Liver (tissue), 5 donors: ENCODE measurements around the gene EXOSC6. TPM values are rescaled to one million over a fixed set of nuclear protein-coding genes. Genes with fewer than 3 reads are reported as not detected.

Source experiments
- polyA plus RNA-seq, 2 donors: library from polyadenylated mRNA; stranded (reverse) in 1 of 2; unstranded in 1 of 2; fragments of 200-250 nt in 1 of 2; fragments of >200 nt in 1 of 2; fragmentation: Nextera tagmentation in 1 of 2; extraction: Ambion mirVana in 1 of 2; gene quantifications; one replicate each; pipeline versions ENCODE4 v1.2.1 to v1.2.3, GENCODE V29; 2013 to 2015
- small RNA-seq: library from RNA; depleted of rRNA; stranded (forward); fragments of <200 nt; gene quantifications from one replicate; pipeline ENCODE3, GENCODE V24; 2014
- total RNA-seq, 2 donors: library from RNA; depleted of rRNA; stranded (reverse); fragments of >200 nt; gene quantifications; one replicate each; pipeline ENCODE4 v1.2.3, GENCODE V29; 2014
- donor health status: healthy.
- donor health status: healthy.
- donor health status: healthy.

The EXOSC6 gene
- total and polyA plus RNA-seq, 4 donors = 3.7 to 16.4 (median 9.0) TPM

Small RNA genes lying within 50 kb of the gene (small RNA-seq; reads per million reads assigned to genes)
- gene AC009060.2 (not detected), gene RN7SL279P (not detected)

Other genes with a start within 250 kb of the EXOSC6 start
- gene PDPR, start 137.6 kb downstream of the EXOSC6 start, total RNA-seq = 10 to 100 TPM in 1 of 2 donors, 1 to 10 TPM in 1; 9.6 to 13.5 TPM
- gene PDPR, start 137.6 kb downstream of the EXOSC6 start, polyA plus RNA-seq = 1 to 10 TPM; 2.2 to 3.4 TPM
- gene CLEC18C, start 78.2 kb downstream of the EXOSC6 start, total RNA-seq = under 1 TPM; 0.05 to 0.25 TPM
- under 1 TPM in 1 of 2 donors, not detected in 1; 0.03 TPM for gene CLEC18C, start 78.2 kb downstream of the EXOSC6 start, polyA plus RNA-seq
- 100 to 1,000 TPM in 1 of 2 donors, 10 to 100 TPM in 1; 54.1 to 121 TPM for gene AARS1, start 37.6 kb upstream of the EXOSC6 start, total RNA-seq
- gene AARS1, start 37.6 kb upstream of the EXOSC6 start, polyA plus RNA-seq = 10 to 100 TPM; 53.7 to 73.9 TPM
- 10 to 100 TPM; 11.3 to 16.2 TPM for gene DDX19B, start 47.2 kb upstream of the EXOSC6 start, total RNA-seq
- 10 to 100 TPM; 16.7 to 21.4 TPM for gene DDX19B, start 47.2 kb upstream of the EXOSC6 start, polyA plus RNA-seq
- 10 to 100 TPM; 18.9 to 27.8 TPM for gene DDX19A, start 95.0 kb upstream of the EXOSC6 start, total RNA-seq
- gene DDX19A, start 95.0 kb upstream of the EXOSC6 start, polyA plus RNA-seq = 10 to 100 TPM; 15.9 to 18.1 TPM
- 10 to 100 TPM; 16.1 to 53.1 TPM for gene ST3GAL2, start 187.2 kb upstream of the EXOSC6 start, total RNA-seq
- gene ST3GAL2, start 187.2 kb upstream of the EXOSC6 start, polyA plus RNA-seq = 1 to 10 TPM; 3.9 to 9.8 TPM
- gene FCSK, start 202.7 kb upstream of the EXOSC6 start, total RNA-seq = 10 to 100 TPM in 1 of 2 donors, 1 to 10 TPM in 1; 7.3 to 20.2 TPM
- 1 to 10 TPM; 4.3 to 9.7 TPM for gene FCSK, start 202.7 kb upstream of the EXOSC6 start, polyA plus RNA-seq